Neural crest cell (in vitro differentiated cells): ENCODE results near the gene AMPD2. TPM values are rescaled to one million over a fixed set of nuclear protein-coding genes. Genes with fewer than 3 reads are reported as not detected.

Source experiments
- DNase-seq: peaks from one replicate; pipeline ENCODE4 v3.0.0; 2021; ENCODE audit warnings: low read depth, mixed read lengths, low spot score
- H3K27ac Mint-ChIP-seq: one replicate; pipeline ENCODE4 v1.8.0; 2021; ENCODE audit warnings: mild to moderate bottlenecking, mixed read lengths; ENCODE audit not compliant: unreplicated experiment
- H3K27me3 Mint-ChIP-seq: 2 replicates; pipeline ENCODE4 v1.8.0; 2021; ENCODE audit warnings: low read depth, mild to moderate bottlenecking, mixed read lengths
- H3K36me3 Mint-ChIP-seq: 2 replicates; pipeline ENCODE4 v1.8.0; 2021; ENCODE audit warnings: low read depth, mild to moderate bottlenecking, mixed read lengths
- H3K4me1 Mint-ChIP-seq: 2 replicates; pipeline ENCODE4 v1.8.0; 2021; ENCODE audit warnings: mixed read lengths
- H3K4me3 Mint-ChIP-seq: one replicate; pipeline ENCODE4 v1.8.0; 2021; ENCODE audit warnings: mild to moderate bottlenecking, mixed read lengths
- H3K9me3 Mint-ChIP-seq: 2 replicates; pipeline ENCODE4 v1.8.0; 2021; ENCODE audit warnings: mixed read lengths
- CTCF ChIP-seq: fragments of 200-600 bp; sonication (generic); conservative IDR thresholded peaks from 2 replicates; pipeline ENCODE4 v1.5.0; 2021; ENCODE audit warnings: antibody characterized with exemption, mild to moderate bottlenecking
- total RNA-seq: library from RNA; stranded (reverse); gene quantifications from 2 replicates; pipeline ENCODE4 v1.2.1, GENCODE V29; 2021

Gene AMPD2
- total RNA-seq, 1 donor from 2014 or later, result 105 TPM

- Mint-ChIP-seq H3K4me1 (peaks cover 20% of the 10 kb centered on the region), H3K36me3 (peaks cover 7% of the 10 kb centered on the region), H3K27ac (no peak overlapping the region), H3K27me3 (peaks cover 36% of the 10 kb centered on the region), H3K9me3 (peaks cover 5% of the 10 kb centered on the region), H3K4me3 (no peak overlapping the region)
- TF ChIP-seq CTCF, result no peak
- DNase-seq, result no peak
Observed at GRCh38 chr1:109650609-109651008, 31.0 kb downstream of the AMPD2 start.

GRCh38 chr1:109652402-109652801 lies 32.8 kb downstream of the AMPD2 start:
- Mint-ChIP-seq H3K4me3 (no peak overlapping the region), H3K36me3 (peaks cover 2% of the 10 kb centered on the region), H3K9me3 (peaks cover 5% of the 10 kb centered on the region), H3K27ac (no peak overlapping the region), H3K27me3 (peaks cover 40% of the 10 kb centered on the region), H3K4me1 (peaks cover 33% of the 10 kb centered on the region)
- TF ChIP-seq CTCF, result no peak
- no peak for DNase-seq

- TF ChIP-seq CTCF, result no peak
- H3K27ac Mint-ChIP-seq, result no peak overlapping the region
- no peaks in the 10 kb centered on the region for H3K36me3 Mint-ChIP-seq
- DNase-seq, result no peak
- H3K4me1 Mint-ChIP-seq, result peaks cover 42% of the 10 kb centered on the region
- peak overlapping the region; percentile 56 for H3K4me3 Mint-ChIP-seq
- peaks cover 40% of the 10 kb centered on the region for H3K27me3 Mint-ChIP-seq
- peaks cover 5% of the 10 kb centered on the region for H3K9me3 Mint-ChIP-seq
Observed at GRCh38 chr1:109653306-109653705, 33.7 kb downstream of the AMPD2 start.

- H3K4me1 Mint-ChIP-seq, result peaks cover 39% of the 10 kb centered on the region
- peak overlapping the region; percentile 94 for H3K4me3 Mint-ChIP-seq
- H3K9me3 Mint-ChIP-seq, result no peaks in the 10 kb centered on the region
- no peak for DNase-seq
- TF ChIP-seq CTCF, result no peak
- peaks cover 40% of the 10 kb centered on the region for H3K27me3 Mint-ChIP-seq
- H3K27ac Mint-ChIP-seq, result no peak overlapping the region
- H3K36me3 Mint-ChIP-seq, result no peaks in the 10 kb centered on the region
Observed at GRCh38 chr1:109654519-109654918, 34.9 kb downstream of the AMPD2 start.

GRCh38 chr1:109655615-109656519 lies 36.2 kb downstream of the AMPD2 start, which contains the start of gene GSTM4:
Gene GSTM4, plus strand, starts transcription at chr1:109656099. Its CDS starts 291 bp downstream, at chr1:109656390.
- Mint-ChIP-seq H3K9me3 (no peaks in the 10 kb centered on the region), H3K27me3 (peaks cover 35% of the 10 kb centered on the region), H3K4me1 (peaks cover 37% of the 10 kb centered on the region), H3K4me3 (peak within 1 kb of the TSS; percentile 94), H3K36me3 (no peaks in the 10 kb centered on the region), H3K27ac (peak within 1 kb of the TSS; percentile 95)
- no peak for TF ChIP-seq CTCF
- DNase-seq, result peak; percentile 68
